Measurements from ENCODE around the gene SMPDL3A. TPM values are rescaled to one million over a fixed set of nuclear protein-coding genes. Genes with fewer than 3 reads are reported as not detected.
A peak's percentile ranks its signal among the peaks of the same experiment; 100 is the strongest.
"Not testable (repeated sequence)": the region's sequence is repeated elsewhere in the genome, so short reads cannot be mapped to it uniquely, and the experiment has no call there.

Gene SMPDL3A
- total RNA-seq = 10 to 100 TPM in 2 of 4 donors, 1 to 10 TPM in 2; 8.6 to 14.0 (median 10.5) TPM

GRCh38 chr6:122789182-122790027, at the start of gene SMPDL3A:
Gene SMPDL3A (plus strand): TSS chr6:122789258. CDS start chr6:122789347, 89 bp downstream.
- H3K4me1 ChIP-seq = peaks cover 0 to 19% (median 12%) of the 10 kb centered on the region in 4 donors
- TF ChIP-seq CTCF (IDR thresholded peaks at IDR 0.05) = peak; percentile 20 to 58 (median 48)
- TF ChIP-seq POLR2A (IDR thresholded peaks at IDR 0.05) = peak; percentile 27 to 53
- TF ChIP-seq EP300 (IDR thresholded peaks at IDR 0.05) = peak in 1 of 2 donors; percentile 74
- no peaks in the 10 kb centered on the region for H3K36me3 ChIP-seq
- no peaks in the 10 kb centered on the region for H3K9me3 ChIP-seq
- peak within 1 kb of the TSS; percentile 51 to 88 (median 64) for H3K4me3 ChIP-seq
- DNase-seq (ENCODE audit: low spot score in 2 of 2) = peak; percentile 46 to 58
- WGBS, 2 donors = 0% methylated on average over 44 to 47 of the region's 71 CpGs
- no peaks in the 10 kb centered on the region for H3K27me3 ChIP-seq
- H3K27ac ChIP-seq = peak within 1 kb of the TSS; percentile 78 to 98 (median 90)

GRCh38 chr6:122740091-122740490, 49.0 kb upstream of the SMPDL3A start:
- no peak overlapping the region for H3K27ac ChIP-seq
- WGBS, 2 donors = 94 to 96% methylated on average over 2 of the region's 2 CpGs
- H3K4me3 ChIP-seq = no peak overlapping the region
- H3K27me3 ChIP-seq = no peaks in the 10 kb centered on the region
- peaks cover 0 to 16% (median 0%) of the 10 kb centered on the region in 4 donors for H3K4me1 ChIP-seq
- DNase-seq (ENCODE audit: low spot score in 2 of 2) = no peak
- H3K36me3 ChIP-seq = no peaks in the 10 kb centered on the region
- no peaks in the 10 kb centered on the region for H3K9me3 ChIP-seq
- TF ChIP-seq EP300 (IDR thresholded peaks at IDR 0.05) (no peak), CTCF (IDR thresholded peaks at IDR 0.05) (no peak), POLR2A (IDR thresholded peaks at IDR 0.05) (no peak)

- Histone ChIP-seq H3K4me1 (peaks cover 0 to 8% (median 0%) of the 10 kb centered on the region in 4 donors), H3K4me3 (no peak overlapping the region), H3K27ac (no peak overlapping the region), H3K27me3 (no peaks in the 10 kb centered on the region), H3K36me3 (no peaks in the 10 kb centered on the region), H3K9me3 (no peaks in the 10 kb centered on the region)
- no peak for TF ChIP-seq POLR2A (IDR thresholded peaks at IDR 0.05)
- WGBS, 2 donors = 85 to 92% methylated on average over 2 of the region's 2 CpGs
- DNase-seq (ENCODE audit: low spot score in 2 of 2) = no peak
These were observed 48.1 kb upstream of the SMPDL3A start for GRCh38 chr6:122740936-122741335.

- WGBS, 2 donors = 35 to 36% methylated on average over 8 of the region's 8 CpGs
- not testable (repeated sequence) for H3K4me3 ChIP-seq; DNase-seq (ENCODE audit: low spot score in 2 of 2); H3K36me3 ChIP-seq; H3K27ac ChIP-seq; H3K27me3 ChIP-seq; H3K4me1 ChIP-seq; H3K9me3 ChIP-seq
- TF ChIP-seq CTCF (IDR thresholded peaks at IDR 0.05) = peak in 2 of 5 experiments; percentile 25 to 29
These were observed 44.8 kb upstream of the SMPDL3A start for GRCh38 chr6:122744247-122744646.

- H3K36me3 ChIP-seq; H3K27me3 ChIP-seq; H3K4me1 ChIP-seq; H3K27ac ChIP-seq; DNase-seq (ENCODE audit: low spot score in 2 of 2); H3K4me3 ChIP-seq; H3K9me3 ChIP-seq: not testable (repeated sequence)
- WGBS, 2 donors = 94 to 98% methylated on average over 3 of the region's 3 CpGs
These were observed 44.2 kb upstream of the SMPDL3A start for GRCh38 chr6:122744856-122745255.

- WGBS, 2 donors = 90% methylated on average over 9 of the region's 9 CpGs
- Histone ChIP-seq H3K4me3 (no peak overlapping the region), H3K27ac (no peak overlapping the region), H3K27me3 (no peaks in the 10 kb centered on the region), H3K4me1 (no peaks in the 10 kb centered on the region), H3K36me3 (no peaks in the 10 kb centered on the region), H3K9me3 (no peaks in the 10 kb centered on the region)
- no peak for DNase-seq (ENCODE audit: low spot score in 2 of 2)
- TF ChIP-seq EP300 (IDR thresholded peaks at IDR 0.05) = no peak
- no peak for TF ChIP-seq POLR2A (IDR thresholded peaks at IDR 0.05)
- TF ChIP-seq CTCF (IDR thresholded peaks at IDR 0.05) = no peak
These were observed 42.4 kb upstream of the SMPDL3A start for GRCh38 chr6:122746688-122747087.
